GM20000 (cell line): Measurements from ENCODE around the gene FANCM.
A peak's percentile ranks its signal among the peaks of the same experiment; 100 is the strongest.

Experiments
- DNase-seq: peaks from one replicate; pipeline ENCODE4 v3.0.0; 2012; ENCODE audit warnings: low spot score
- TF ChIP-seq, protein P1 (sequence below): IDR thresholded peaks from 2 replicates; pipeline ENCODE4 v1.5.1; 2012; ENCODE audit warnings: mild to moderate bottlenecking, control low read depth; ENCODE audit errors: extremely low read depth, missing control alignments

The FANCM gene

DNA sequence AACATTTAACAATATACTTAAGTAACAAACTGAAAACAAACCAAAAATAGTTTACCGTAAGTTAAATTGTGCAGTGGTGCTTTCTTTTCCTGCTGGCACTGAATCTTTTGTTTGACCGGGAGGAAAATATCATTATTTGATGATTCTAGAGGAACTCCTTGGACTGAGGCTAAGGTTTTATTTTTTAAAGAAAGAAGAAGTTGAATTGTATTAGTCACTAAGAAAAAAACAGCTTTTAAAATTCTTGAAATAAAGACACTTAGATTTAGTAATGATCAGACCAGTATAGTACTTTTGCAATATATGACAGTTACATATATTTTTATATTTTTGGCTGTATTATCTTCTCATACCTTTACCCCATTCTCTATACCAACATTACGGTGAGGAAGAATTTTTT lies 107.0 kb downstream of the FANCM start:
- TF ChIP-seq, protein P1, sequence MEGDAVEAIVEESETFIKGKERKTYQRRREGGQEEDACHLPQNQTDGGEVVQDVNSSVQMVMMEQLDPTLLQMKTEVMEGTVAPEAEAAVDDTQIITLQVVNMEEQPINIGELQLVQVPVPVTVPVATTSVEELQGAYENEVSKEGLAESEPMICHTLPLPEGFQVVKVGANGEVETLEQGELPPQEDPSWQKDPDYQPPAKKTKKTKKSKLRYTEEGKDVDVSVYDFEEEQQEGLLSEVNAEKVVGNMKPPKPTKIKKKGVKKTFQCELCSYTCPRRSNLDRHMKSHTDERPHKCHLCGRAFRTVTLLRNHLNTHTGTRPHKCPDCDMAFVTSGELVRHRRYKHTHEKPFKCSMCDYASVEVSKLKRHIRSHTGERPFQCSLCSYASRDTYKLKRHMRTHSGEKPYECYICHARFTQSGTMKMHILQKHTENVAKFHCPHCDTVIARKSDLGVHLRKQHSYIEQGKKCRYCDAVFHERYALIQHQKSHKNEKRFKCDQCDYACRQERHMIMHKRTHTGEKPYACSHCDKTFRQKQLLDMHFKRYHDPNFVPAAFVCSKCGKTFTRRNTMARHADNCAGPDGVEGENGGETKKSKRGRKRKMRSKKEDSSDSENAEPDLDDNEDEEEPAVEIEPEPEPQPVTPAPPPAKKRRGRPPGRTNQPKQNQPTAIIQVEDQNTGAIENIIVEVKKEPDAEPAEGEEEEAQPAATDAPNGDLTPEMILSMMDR: no peak

DNA sequence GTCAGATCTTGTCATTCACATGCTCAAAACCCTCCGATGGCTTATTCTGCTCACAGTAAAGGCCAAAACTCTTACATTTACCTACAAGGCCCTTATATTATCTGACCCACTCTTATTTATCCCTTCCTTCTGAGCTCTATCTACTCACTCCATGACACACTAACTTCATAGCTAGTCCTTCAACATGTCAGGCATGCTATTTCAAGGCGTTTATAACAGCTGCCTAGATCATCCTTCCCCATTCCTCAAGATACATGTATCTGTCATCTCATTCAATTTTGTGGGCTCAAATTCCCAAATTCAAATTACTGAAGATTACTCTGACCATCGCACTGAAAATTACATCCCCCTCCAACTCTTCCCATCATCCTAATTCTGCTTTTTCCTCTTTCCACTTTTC lies 110.4 kb downstream of the FANCM start:
- TF ChIP-seq, protein P1: no peak
- DNase-seq: no peak

More for the DNA sequence above, 107.0 kb downstream of the FANCM start:
- DNase-seq: no peak

DNA sequence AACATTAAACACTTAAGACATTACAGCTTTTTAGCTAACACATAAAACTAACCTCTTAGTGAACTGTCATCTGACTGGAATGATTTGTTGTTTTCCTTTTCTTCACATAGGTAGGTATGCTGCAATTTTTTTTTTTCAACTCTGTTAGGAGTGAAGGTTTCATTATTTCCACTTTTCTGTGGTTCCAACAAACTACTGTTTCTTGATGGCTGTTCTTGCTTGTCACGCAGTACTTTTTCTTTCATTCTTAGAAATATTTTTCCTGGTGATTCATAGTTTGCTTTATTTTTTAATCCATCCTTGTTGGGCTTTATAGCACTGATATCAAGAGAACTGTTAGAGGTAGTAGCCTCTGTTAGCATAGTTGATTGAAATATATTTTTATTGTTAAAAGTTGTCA lies 111.0 kb downstream of the FANCM start:
- TF ChIP-seq, protein P1: no peak

DNA sequence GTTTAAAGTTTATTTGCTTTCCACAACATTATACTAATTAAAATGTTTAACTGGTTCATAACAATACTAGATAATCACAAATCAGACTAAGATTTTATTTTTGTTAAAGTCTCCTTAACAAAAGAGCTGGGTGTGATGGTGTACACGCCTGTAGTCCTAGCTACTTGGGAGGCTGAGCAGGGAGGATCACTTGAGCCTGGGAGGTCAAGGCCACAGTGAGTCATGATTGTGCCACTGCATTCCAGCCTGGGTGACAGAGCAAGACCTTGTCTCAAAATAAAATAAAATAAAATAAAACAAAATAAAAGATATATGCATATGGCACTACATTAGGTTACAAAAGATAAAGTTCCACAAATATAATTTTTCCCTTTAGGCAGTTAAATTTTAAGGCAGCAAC lies 111.7 kb downstream of the FANCM start:
- TF ChIP-seq, protein P1: no peak
- DNase-seq: no peak

More for the DNA sequence above, 111.0 kb downstream of the FANCM start:
- DNase-seq: no peak

DNA sequence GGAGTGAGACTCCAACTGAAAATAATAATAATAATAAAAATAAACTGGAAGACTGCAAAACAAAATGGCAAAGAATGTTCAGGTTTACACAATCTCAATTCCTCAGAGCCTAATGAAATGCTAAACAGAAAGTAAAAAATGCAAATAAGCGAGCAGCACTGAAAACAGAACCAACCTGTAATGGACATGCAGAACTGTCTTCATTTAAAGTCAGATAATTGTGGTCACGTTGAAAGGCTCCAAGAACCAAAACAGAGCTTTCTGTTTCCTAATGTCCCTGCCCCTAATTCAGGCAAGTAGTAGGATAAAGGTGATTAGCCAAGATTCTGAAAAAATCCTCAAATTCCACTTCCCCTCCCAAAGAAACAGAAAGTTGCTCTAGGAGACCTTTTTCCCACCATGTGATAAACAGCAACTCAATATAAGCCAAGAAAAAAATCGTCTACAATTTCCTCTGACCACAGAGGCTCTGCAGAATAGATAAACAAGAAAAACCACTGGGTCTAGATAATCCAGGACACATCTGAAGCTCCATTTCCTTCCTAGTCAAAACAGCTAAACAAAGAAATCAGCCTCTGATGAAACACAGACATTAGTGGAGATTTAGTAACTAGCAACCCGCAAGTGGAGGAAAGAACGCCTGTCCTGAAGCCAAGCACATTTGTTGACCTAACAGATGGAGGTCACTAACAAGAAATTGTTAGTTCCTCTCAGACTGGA lies 114.3 kb downstream of the FANCM start:
- DNase-seq: peak; percentile 8
- TF ChIP-seq, protein P1: no peak
